ENCODE data around the gene ARHGEF12.

ARHGEF12 gene

GRCh38 chr11:120521176-120521575 is 185.0 kb downstream of the ARHGEF12 start:
- no peak for DNase-seq

GRCh38 chr11:120522021-120522420 is 185.8 kb downstream of the ARHGEF12 start:
- no peak for DNase-seq

- DNase-seq: no peak
These were observed 186.5 kb downstream of the ARHGEF12 start for GRCh38 chr11:120522736-120523135.

- DNase-seq: no peak
These were observed 187.0 kb downstream of the ARHGEF12 start for GRCh38 chr11:120523196-120523595.

- DNase-seq: no peak
These were observed 188.4 kb downstream of the ARHGEF12 start for GRCh38 chr11:120524536-120525085.

GRCh38 chr11:120525261-120526171 is 189.3 kb downstream of the ARHGEF12 start:
- DNase-seq: no peak

- no peak for DNase-seq
These were observed 190.0 kb downstream of the ARHGEF12 start for GRCh38 chr11:120526241-120526640.

GRCh38 chr11:120527111-120527761 is 191.0 kb downstream of the ARHGEF12 start:
- DNase-seq: no peak

- no peak for DNase-seq
These were observed 192.5 kb downstream of the ARHGEF12 start for GRCh38 chr11:120528749-120529148.

GRCh38 chr11:120529214-120529613 is 193.0 kb downstream of the ARHGEF12 start:
- no peak for DNase-seq

GRCh38 chr11:120529911-120530310 is 193.7 kb downstream of the ARHGEF12 start:
- no peak for DNase-seq

GRCh38 chr11:120532082-120532831 is 196.0 kb downstream of the ARHGEF12 start:
- DNase-seq: no peak

GRCh38 chr11:120532832-120533196 is 196.6 kb downstream of the ARHGEF12 start:
- no peak for DNase-seq

- DNase-seq: no peak
These were observed 200.0 kb downstream of the ARHGEF12 start for GRCh38 chr11:120536091-120536796.

- no peak for DNase-seq
These were observed 200.6 kb downstream of the ARHGEF12 start for GRCh38 chr11:120536797-120537169.

GRCh38 chr11:120537996-120538395 is 201.8 kb downstream of the ARHGEF12 start:
- no peak for DNase-seq

GRCh38 chr11:120538707-120539106 is 202.5 kb downstream of the ARHGEF12 start:
- DNase-seq: no peak

Measured in T-helper 1 cell (primary cell).